ENCODE results near the gene TNFRSF4.

Gene TNFRSF4

GRCh38 chr1:1182491-1183220 is 31.3 kb downstream of the TNFRSF4 start:
- TF ChIP-seq ZNF384 (IDR thresholded peaks at IDR 0.05) (no peak), SP1 (IDR thresholded peaks at IDR 0.05) (no peak), TARDBP (IDR thresholded peaks at IDR 0.05) (no peak), SUZ12 (IDR thresholded peaks at IDR 0.05) (no peak), CTBP1 (IDR thresholded peaks at IDR 0.05; ENCODE audit: borderline replicate concordance) (no peak), HDGF (IDR thresholded peaks at IDR 0.05; ENCODE audit: borderline replicate concordance) (no peak), L3MBTL2 (conservative IDR thresholded peaks at IDR 0.05) (no peak), FOXK2 (IDR thresholded peaks at IDR 0.05) (no peak), NFRKB (IDR thresholded peaks at IDR 0.05) (no peak)
- ChIA-PET CTCF (no interaction called here), POLR2A (no interaction called here)
- DNase-seq (ENCODE audit: extremely low spot score) = no peak

GRCh38 chr1:1181938-1182410 is 32.0 kb downstream of the TNFRSF4 start:
- DNase-seq (ENCODE audit: extremely low spot score) = no peak
- no peak for TF ChIP-seq ARNT (IDR thresholded peaks at IDR 0.05)
- no peak for TF ChIP-seq NFRKB (IDR thresholded peaks at IDR 0.05)
- no peak for TF ChIP-seq SUZ12 (IDR thresholded peaks at IDR 0.05)
- TF ChIP-seq LEF1 (IDR thresholded peaks at IDR 0.05; ENCODE audit: borderline replicate concordance) = no peak
- TF ChIP-seq BHLHE40 (IDR thresholded peaks at IDR 0.05; ENCODE audit: borderline replicate concordance) = no peak
- TF ChIP-seq ZNF384 (IDR thresholded peaks at IDR 0.05) = no peak
- no peak for TF ChIP-seq HDGF (IDR thresholded peaks at IDR 0.05; ENCODE audit: borderline replicate concordance)
- no peak for TF ChIP-seq CTBP1 (IDR thresholded peaks at IDR 0.05; ENCODE audit: borderline replicate concordance)
- TF ChIP-seq ELF4 (IDR thresholded peaks at IDR 0.05) = no peak
- no peak for TF ChIP-seq FOXK2 (IDR thresholded peaks at IDR 0.05)
- no peak for TF ChIP-seq FOXM1 (IDR thresholded peaks at IDR 0.05; ENCODE audit: borderline replicate concordance)
- TF ChIP-seq L3MBTL2 (conservative IDR thresholded peaks at IDR 0.05) = no peak
- TF ChIP-seq TARDBP (IDR thresholded peaks at IDR 0.05) = no peak
- no peak for TF ChIP-seq PKNOX1 (IDR thresholded peaks at IDR 0.05)
- TF ChIP-seq SP1 (IDR thresholded peaks at IDR 0.05) = no peak
- no peak for TF ChIP-seq FOXA1 (IDR thresholded peaks at IDR 0.05)
- CTCF ChIA-PET = no interaction called here
- POLR2A ChIA-PET = no interaction called here

GRCh38 chr1:1181129-1181937 is 32.6 kb downstream of the TNFRSF4 start:
- TF ChIP-seq PKNOX1 (IDR thresholded peaks at IDR 0.05) = no peak
- no peak for TF ChIP-seq BHLHE40 (IDR thresholded peaks at IDR 0.05; ENCODE audit: borderline replicate concordance)
- TF ChIP-seq TARDBP (IDR thresholded peaks at IDR 0.05) = no peak
- TF ChIP-seq FOXK2 (IDR thresholded peaks at IDR 0.05) = no peak
- TF ChIP-seq CTBP1 (IDR thresholded peaks at IDR 0.05; ENCODE audit: borderline replicate concordance) = no peak
- TF ChIP-seq ELF4 (IDR thresholded peaks at IDR 0.05) = no peak
- TF ChIP-seq LEF1 (IDR thresholded peaks at IDR 0.05; ENCODE audit: borderline replicate concordance) = no peak
- TF ChIP-seq HDGF (IDR thresholded peaks at IDR 0.05; ENCODE audit: borderline replicate concordance) = no peak
- no peak for TF ChIP-seq L3MBTL2 (conservative IDR thresholded peaks at IDR 0.05)
- TF ChIP-seq NFRKB (IDR thresholded peaks at IDR 0.05) = no peak
- no peak for TF ChIP-seq FOXM1 (IDR thresholded peaks at IDR 0.05; ENCODE audit: borderline replicate concordance)
- POLR2A ChIA-PET = no interaction called here
- CTCF ChIA-PET = no interaction called here
- DNase-seq (ENCODE audit: extremely low spot score) = no peak

- TF ChIP-seq FOXA1 (IDR thresholded peaks at IDR 0.05) (no peak), CTBP1 (IDR thresholded peaks at IDR 0.05; ENCODE audit: borderline replicate concordance) (no peak), ZNF384 (IDR thresholded peaks at IDR 0.05) (no peak), LEF1 (IDR thresholded peaks at IDR 0.05; ENCODE audit: borderline replicate concordance) (no peak), NFRKB (IDR thresholded peaks at IDR 0.05) (no peak), PKNOX1 (IDR thresholded peaks at IDR 0.05) (no peak), L3MBTL2 (conservative IDR thresholded peaks at IDR 0.05) (no peak), SUZ12 (IDR thresholded peaks at IDR 0.05) (no peak), ARNT (IDR thresholded peaks at IDR 0.05) (no peak), FOXK2 (IDR thresholded peaks at IDR 0.05) (no peak), SP1 (IDR thresholded peaks at IDR 0.05) (no peak), ELF4 (IDR thresholded peaks at IDR 0.05) (no peak), BHLHE40 (IDR thresholded peaks at IDR 0.05; ENCODE audit: borderline replicate concordance) (no peak), FOXM1 (IDR thresholded peaks at IDR 0.05; ENCODE audit: borderline replicate concordance) (no peak), HDGF (IDR thresholded peaks at IDR 0.05; ENCODE audit: borderline replicate concordance) (no peak), TARDBP (IDR thresholded peaks at IDR 0.05) (no peak)
- CTCF ChIA-PET = interaction anchor here (0.6 kb wide), 1 partner anchor 51 kb away, joined by 3 read pairs; no protein-coding TSS in a partner anchor
- POLR2A ChIA-PET = no interaction called here
- no peak for DNase-seq (ENCODE audit: extremely low spot score)
Measured at GRCh38 chr1:1179983-1180861, 33.7 kb downstream of the TNFRSF4 start.
